CD4-positive, alpha-beta T cell treated with Interleukin-6 at 100 ng/mL for 8 hours (primary cell): ENCODE measurements around the gene WBP1L.

Experiments used
- DNase-seq: peaks from one replicate; pipeline ENCODE4 v3.0.0-alpha.2; 2020; ENCODE audit warnings: mixed read lengths, low spot score

Gene WBP1L

GRCh38 chr10:102759497-102760210 lies 15.9 kb downstream of the WBP1L start:
- DNase-seq = no peak

- no peak for DNase-seq
Observed at GRCh38 chr10:102761981-102762380, 18.2 kb downstream of the WBP1L start.

- no peak for DNase-seq
Observed at GRCh38 chr10:102762401-102763015, 18.8 kb downstream of the WBP1L start.

- no peak for DNase-seq
Observed at GRCh38 chr10:102763037-102763607, 19.4 kb downstream of the WBP1L start.

GRCh38 chr10:102764470-102765161 lies 20.9 kb downstream of the WBP1L start:
- DNase-seq = no peak

- DNase-seq = no peak
Observed at GRCh38 chr10:102765336-102765735, 21.6 kb downstream of the WBP1L start.

- no peak for DNase-seq
Observed at GRCh38 chr10:102767428-102768160, 23.8 kb downstream of the WBP1L start.

GRCh38 chr10:102769375-102770107 lies 25.8 kb downstream of the WBP1L start:
- DNase-seq = no peak

- no peak for DNase-seq
Observed at GRCh38 chr10:102770108-102770482, 26.3 kb downstream of the WBP1L start.

- no peak for DNase-seq
Observed at GRCh38 chr10:102770792-102771191, 27.0 kb downstream of the WBP1L start.

GRCh38 chr10:102773320-102773719 lies 29.6 kb downstream of the WBP1L start:
- DNase-seq = no peak

GRCh38 chr10:102773986-102774385 lies 30.2 kb downstream of the WBP1L start:
- DNase-seq = no peak

GRCh38 chr10:102775201-102775934 lies 31.6 kb downstream of the WBP1L start:
- DNase-seq = no peak

- no peak for DNase-seq
Observed at GRCh38 chr10:102775935-102776669, 32.4 kb downstream of the WBP1L start.

GRCh38 chr10:102776779-102777456 lies 33.2 kb downstream of the WBP1L start:
- no peak for DNase-seq

GRCh38 chr10:102777711-102778453 lies 34.1 kb downstream of the WBP1L start:
- no peak for DNase-seq

GRCh38 chr10:102778781-102779180 lies 35.0 kb downstream of the WBP1L start:
- no peak for DNase-seq

- DNase-seq = no peak
Observed at GRCh38 chr10:102779680-102780526, 36.2 kb downstream of the WBP1L start.
